OCI-LY3 (cell line): ENCODE results near the gene AP2A2.

Source experiments
- H2AFZ ChIP-seq: fragments of 200-600, 300-600 bp; shearing (Covaris generic); 2 replicates; pipeline ENCODE4 v1.6.0; 2014; ENCODE audit warnings: antibody characterized with exemption, low read depth, low read length
- H3K27ac ChIP-seq: fragments of 200-600, 300-600 bp; sonication (generic); 2 replicates; pipeline ENCODE4 v1.5.1; 2014; ENCODE audit warnings: mild to moderate bottlenecking, low read length, moderate library complexity, mixed read lengths
- H3K27me3 ChIP-seq: fragments of 200-600, 300-600 bp; sonication (generic); 2 replicates; pipeline ENCODE4 v1.6.1; 2014; ENCODE audit warnings: low read depth, low read length, mixed read lengths
- H3K36me3 ChIP-seq: fragments of 200-600, 300-600 bp; sonication (generic); replicated peaks from 2 replicates; pipeline ENCODE3; 2014; ENCODE audit warnings: low read depth, low read length, mixed read lengths
- H3K4me1 ChIP-seq: fragments of 300-600, 200-600 bp; sonication (generic); 2 replicates; pipeline ENCODE4 v1.6.1; 2014; ENCODE audit warnings: low read length, mixed read lengths
- H3K4me2 ChIP-seq: fragments of 200-600, 300-600 bp; sonication (generic); 2 replicates; pipeline ENCODE4 v1.6.1; 2014; ENCODE audit warnings: low read length, mixed read lengths
- H3K4me3 ChIP-seq: fragments of 300-600, 200-600 bp; sonication (generic); 2 replicates; pipeline ENCODE4 v1.5.1; 2014; ENCODE audit warnings: antibody characterized with exemption, mild to moderate bottlenecking, low read length, moderate library complexity
- H3K79me2 ChIP-seq: fragments of 300-600, 200-600 bp; shearing (Covaris generic); 2 replicates; pipeline ENCODE4 v1.6.1; 2014; ENCODE audit warnings: mild to moderate bottlenecking, low read length, mixed read lengths
- H3K9ac ChIP-seq: fragments of 300-600, 200-600 bp; shearing (Covaris generic); 2 replicates; pipeline ENCODE4 v1.6.0; 2014; ENCODE audit warnings: mild to moderate bottlenecking, low read length, moderate library complexity
- H3K9me3 ChIP-seq: fragments of 200-600, 300-600 bp; shearing (Covaris generic); 2 replicates; pipeline ENCODE4 v1.6.1; 2014; ENCODE audit warnings: low read length, mixed read lengths; ENCODE audit not compliant: insufficient read depth
- H4K20me1 ChIP-seq: fragments of 200-600, 300-600 bp; sonication (generic); 2 replicates; pipeline ENCODE4 v1.6.1; 2016; ENCODE audit warnings: low read length, mixed read lengths; ENCODE audit not compliant: insufficient read depth
- EZH2phosphoT487 ChIP-seq: fragments of 200-600 bp; shearing (Covaris generic); IDR thresholded peaks from 2 replicates; pipeline ENCODE4 v1.6.1; 2018; ENCODE audit warnings: antibody characterized with exemption, mixed run types, low read depth
- TF ChIP-seq, protein P1 (sequence below): fragments of 200-600, 300-600 bp; sonication (generic); IDR thresholded peaks from 2 replicates; pipeline ENCODE4 v1.5.1; 2014; ENCODE audit warnings: antibody characterized with exemption, low read length, low read depth

AP2A2 gene

DNA sequence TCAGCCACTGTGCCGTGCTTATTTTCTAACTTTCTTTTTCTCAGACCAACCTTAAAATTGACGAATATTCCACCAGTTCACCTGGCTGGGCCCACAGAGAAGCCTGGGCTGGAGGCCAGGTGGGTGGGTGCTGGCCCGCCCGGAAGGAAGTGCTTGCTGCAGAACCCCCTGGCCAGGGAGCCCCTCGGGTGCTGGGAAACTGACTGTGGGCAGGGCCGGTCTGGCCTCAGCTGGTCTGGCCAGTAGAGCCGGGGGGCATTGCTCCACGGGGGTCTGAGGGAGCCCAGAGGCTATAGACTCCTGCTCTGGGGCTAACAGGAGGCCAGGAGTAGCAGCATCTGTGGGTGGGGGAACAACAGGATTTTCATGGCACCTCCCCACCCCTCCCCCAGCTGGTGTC lies 8.2 kb upstream of the AP2A2 start:
- Histone ChIP-seq H3K4me1 (no peaks in the 10 kb centered on the region), H3K36me3 (no peaks in the 10 kb centered on the region), H3K4me2 (no peak overlapping the region), H4K20me1 (no peaks in the 10 kb centered on the region), H3K27me3 (no peaks in the 10 kb centered on the region), H3K27ac (no peak overlapping the region), H3K79me2 (no peaks in the 10 kb centered on the region), H3K9ac (no peak overlapping the region), H3K9me3 (no peaks in the 10 kb centered on the region), H3K4me3 (no peak overlapping the region), H2AFZ (no peak overlapping the region)
- no peak for TF ChIP-seq EZH2phosphoT487
- TF ChIP-seq, protein P1, sequence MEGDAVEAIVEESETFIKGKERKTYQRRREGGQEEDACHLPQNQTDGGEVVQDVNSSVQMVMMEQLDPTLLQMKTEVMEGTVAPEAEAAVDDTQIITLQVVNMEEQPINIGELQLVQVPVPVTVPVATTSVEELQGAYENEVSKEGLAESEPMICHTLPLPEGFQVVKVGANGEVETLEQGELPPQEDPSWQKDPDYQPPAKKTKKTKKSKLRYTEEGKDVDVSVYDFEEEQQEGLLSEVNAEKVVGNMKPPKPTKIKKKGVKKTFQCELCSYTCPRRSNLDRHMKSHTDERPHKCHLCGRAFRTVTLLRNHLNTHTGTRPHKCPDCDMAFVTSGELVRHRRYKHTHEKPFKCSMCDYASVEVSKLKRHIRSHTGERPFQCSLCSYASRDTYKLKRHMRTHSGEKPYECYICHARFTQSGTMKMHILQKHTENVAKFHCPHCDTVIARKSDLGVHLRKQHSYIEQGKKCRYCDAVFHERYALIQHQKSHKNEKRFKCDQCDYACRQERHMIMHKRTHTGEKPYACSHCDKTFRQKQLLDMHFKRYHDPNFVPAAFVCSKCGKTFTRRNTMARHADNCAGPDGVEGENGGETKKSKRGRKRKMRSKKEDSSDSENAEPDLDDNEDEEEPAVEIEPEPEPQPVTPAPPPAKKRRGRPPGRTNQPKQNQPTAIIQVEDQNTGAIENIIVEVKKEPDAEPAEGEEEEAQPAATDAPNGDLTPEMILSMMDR = no peak

DNA sequence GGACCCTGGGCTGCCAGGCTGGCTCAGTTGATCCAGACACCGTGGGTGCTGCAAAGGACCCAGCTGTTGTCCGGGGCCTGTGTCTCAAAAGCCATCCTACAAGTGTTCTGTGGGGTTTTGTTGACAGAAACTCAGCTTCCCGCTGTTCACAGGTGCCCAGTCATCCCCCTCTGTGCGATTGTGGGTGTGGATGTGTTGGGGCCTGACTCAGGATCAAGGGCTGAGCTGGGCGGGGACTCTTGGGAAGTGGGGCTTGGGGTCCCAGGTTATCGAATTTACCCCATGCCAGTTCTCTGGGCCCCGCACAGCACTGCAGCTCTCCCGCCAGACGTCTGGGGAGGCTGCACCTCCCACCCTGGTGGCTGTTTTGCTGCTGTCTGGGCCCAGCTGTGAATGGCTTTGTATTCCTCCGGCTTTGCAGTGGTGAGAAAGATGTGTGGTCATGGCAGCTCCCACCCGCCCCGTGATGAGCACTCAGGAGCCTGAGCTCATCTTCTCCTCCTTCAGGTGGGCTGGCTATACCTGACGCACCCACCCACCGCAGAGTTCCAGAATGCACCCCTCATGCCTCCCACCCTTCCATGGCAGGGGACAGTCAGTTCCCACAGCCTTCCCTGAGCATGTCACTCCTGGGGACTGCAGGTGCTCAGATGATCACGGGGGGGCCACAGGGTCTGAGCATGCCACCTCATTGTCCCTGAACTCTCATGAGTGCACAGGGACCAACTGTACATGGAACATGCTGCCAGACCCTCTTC lies 3.6 kb upstream of the AP2A2 start:
- no peak overlapping the region for H2AFZ ChIP-seq
- peaks cover 5% of the 10 kb centered on the region for H3K4me1 ChIP-seq
- no peak overlapping the region for H3K9ac ChIP-seq

DNA sequence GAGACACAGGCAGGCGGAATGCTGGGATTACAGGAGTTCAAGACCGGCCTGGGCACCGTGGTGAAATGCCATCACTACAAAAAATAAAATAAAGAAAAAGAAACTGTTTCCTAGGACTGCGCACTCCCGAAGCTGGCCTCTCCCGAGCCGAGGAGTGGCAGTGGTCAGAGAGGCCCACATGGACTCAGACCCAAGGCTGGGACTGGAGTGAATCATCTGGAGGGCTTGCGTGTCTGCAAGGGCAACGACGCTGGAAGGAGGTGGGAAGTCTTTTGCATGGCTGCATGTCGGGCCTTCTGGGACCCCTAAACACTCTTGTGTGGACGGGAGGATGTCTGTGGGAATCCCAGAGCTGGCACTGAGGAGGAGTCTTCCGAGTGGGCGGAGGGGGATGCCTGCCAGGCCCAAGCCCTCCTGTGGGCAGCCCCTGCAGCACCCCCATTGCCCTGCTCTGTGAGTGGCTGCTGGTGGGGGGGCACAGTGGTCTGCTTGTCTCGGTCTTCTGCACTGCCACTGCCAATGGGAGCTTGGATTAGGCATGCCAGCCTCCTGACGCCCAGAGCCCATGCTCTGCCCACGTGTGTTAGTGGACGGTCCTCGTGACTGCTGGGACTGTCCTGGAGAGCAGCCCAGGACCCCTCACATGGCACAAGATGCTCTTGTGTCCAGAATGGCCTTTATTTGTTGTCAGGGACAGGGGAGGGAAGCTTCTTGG lies 1.8 kb upstream of the AP2A2 start:
- no peak for TF ChIP-seq EZH2phosphoT487
- TF ChIP-seq, protein P1 = no peak
- Histone ChIP-seq H3K4me1 (peaks cover 5% of the 10 kb centered on the region), H3K36me3 (peaks cover 2% of the 10 kb centered on the region), H3K4me2 (no peak overlapping the region), H3K79me2 (peaks cover 23% of the 10 kb centered on the region), H3K9me3 (no peaks in the 10 kb centered on the region), H2AFZ (no peak overlapping the region), H4K20me1 (no peaks in the 10 kb centered on the region), H3K27ac (no peak overlapping the region), H3K9ac (no peak overlapping the region), H3K4me3 (no peak overlapping the region), H3K27me3 (no peaks in the 10 kb centered on the region)

More for the DNA sequence above, 3.6 kb upstream of the AP2A2 start:
- no peak for TF ChIP-seq EZH2phosphoT487
- TF ChIP-seq, protein P1 = no peak
- Histone ChIP-seq H4K20me1 (no peaks in the 10 kb centered on the region), H3K4me3 (no peak overlapping the region), H3K27me3 (no peaks in the 10 kb centered on the region), H3K79me2 (peaks cover 10% of the 10 kb centered on the region), H3K36me3 (no peaks in the 10 kb centered on the region), H3K27ac (no peak overlapping the region), H3K4me2 (no peak overlapping the region), H3K9me3 (no peaks in the 10 kb centered on the region)

GRCh38 chr11:924406-925157 lies 1.1 kb upstream of the AP2A2 start:
- peaks cover 5% of the 10 kb centered on the region for H3K4me1 ChIP-seq
- no peak overlapping the region for H3K4me2 ChIP-seq
- no peak overlapping the region for H3K27ac ChIP-seq
- no peak overlapping the region for H3K9ac ChIP-seq
- no peaks in the 10 kb centered on the region for H3K9me3 ChIP-seq
- peaks cover 30% of the 10 kb centered on the region for H3K79me2 ChIP-seq
- TF ChIP-seq EZH2phosphoT487 = no peak
- TF ChIP-seq, protein P1 = no peak
- H2AFZ ChIP-seq = no peak overlapping the region
- peaks cover 5% of the 10 kb centered on the region for H3K36me3 ChIP-seq
- H3K4me3 ChIP-seq = no peak overlapping the region
- no peaks in the 10 kb centered on the region for H3K27me3 ChIP-seq
- no peaks in the 10 kb centered on the region for H4K20me1 ChIP-seq
